Neuron (in vitro differentiated cells): ENCODE measurements around the gene TLCD3B.

ENCODE experiments used
- H2AFZ ChIP-seq: one replicate; pipeline ENCODE4 v1.6.1; 2013; ENCODE audit warnings: low read depth, mild to moderate bottlenecking, inconsistent platforms, low read length, moderate library complexity
- H3K27me3 ChIP-seq: one replicate; pipeline ENCODE4 v1.6.1; 2013; ENCODE audit warnings: low read length; ENCODE audit not compliant: insufficient read depth
- H3K36me3 ChIP-seq: one replicate; pipeline ENCODE4 v1.6.1; 2013; ENCODE audit warnings: low read length; ENCODE audit not compliant: insufficient read depth
- H3K4me1 ChIP-seq: one replicate; pipeline ENCODE4 v1.6.1; 2013; ENCODE audit warnings: low read length; ENCODE audit not compliant: insufficient read depth
- H3K4me3 ChIP-seq: 2 replicates; pipeline ENCODE4 v1.5.1; 2013; ENCODE audit warnings: mild to moderate bottlenecking, low read length, moderate library complexity
- H3K9me3 ChIP-seq: one replicate; pipeline ENCODE4 v1.6.1; 2013; ENCODE audit warnings: low read length

Gene TLCD3B

DNA sequence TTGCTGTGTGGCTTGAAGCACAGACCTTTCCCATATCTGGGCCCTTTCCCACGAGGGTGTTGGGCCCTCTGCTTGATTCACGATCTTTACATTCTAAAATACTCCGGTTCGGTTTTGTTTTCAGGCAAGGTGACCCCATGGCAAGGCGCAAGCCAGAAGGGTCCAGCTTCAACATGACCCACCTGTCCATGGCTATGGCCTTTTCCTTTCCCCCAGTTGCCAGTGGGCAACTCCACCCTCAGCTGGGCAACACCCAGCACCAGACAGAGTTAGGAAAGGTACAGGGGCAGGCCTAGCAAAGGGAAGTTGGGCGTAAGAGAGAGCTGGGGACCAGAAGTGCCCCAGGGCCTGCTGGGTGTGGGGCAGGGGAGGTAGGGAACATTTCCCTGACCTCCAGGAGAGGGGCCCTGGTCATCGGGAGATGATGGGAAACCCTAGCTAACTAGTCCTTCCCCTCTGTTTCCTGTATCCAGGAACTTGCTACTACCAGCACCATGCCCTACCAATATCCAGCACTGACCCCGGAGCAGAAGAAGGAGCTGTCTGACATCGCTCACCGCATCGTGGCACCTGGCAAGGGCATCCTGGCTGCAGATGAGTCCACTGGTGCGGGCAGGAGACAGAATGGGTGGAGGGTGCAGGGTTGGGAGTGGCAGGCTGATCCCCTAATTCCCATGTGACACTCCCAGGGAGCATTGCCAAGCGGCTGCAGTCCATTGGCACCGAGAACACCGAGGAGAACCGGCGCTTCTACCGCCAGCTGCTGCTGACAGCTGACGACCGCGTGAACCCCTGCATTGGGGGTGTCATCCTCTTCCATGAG is 35.9 kb upstream of the TLCD3B start:
- no peaks in the 10 kb centered on the region for H3K9me3 ChIP-seq
- H3K36me3 ChIP-seq = peaks cover 41% of the 10 kb centered on the region
- no peak overlapping the region for H2AFZ ChIP-seq
- no peaks in the 10 kb centered on the region for H3K27me3 ChIP-seq
- H3K4me1 ChIP-seq = peaks cover 24% of the 10 kb centered on the region
- peak overlapping the region; percentile 80 for H3K4me3 ChIP-seq

DNA sequence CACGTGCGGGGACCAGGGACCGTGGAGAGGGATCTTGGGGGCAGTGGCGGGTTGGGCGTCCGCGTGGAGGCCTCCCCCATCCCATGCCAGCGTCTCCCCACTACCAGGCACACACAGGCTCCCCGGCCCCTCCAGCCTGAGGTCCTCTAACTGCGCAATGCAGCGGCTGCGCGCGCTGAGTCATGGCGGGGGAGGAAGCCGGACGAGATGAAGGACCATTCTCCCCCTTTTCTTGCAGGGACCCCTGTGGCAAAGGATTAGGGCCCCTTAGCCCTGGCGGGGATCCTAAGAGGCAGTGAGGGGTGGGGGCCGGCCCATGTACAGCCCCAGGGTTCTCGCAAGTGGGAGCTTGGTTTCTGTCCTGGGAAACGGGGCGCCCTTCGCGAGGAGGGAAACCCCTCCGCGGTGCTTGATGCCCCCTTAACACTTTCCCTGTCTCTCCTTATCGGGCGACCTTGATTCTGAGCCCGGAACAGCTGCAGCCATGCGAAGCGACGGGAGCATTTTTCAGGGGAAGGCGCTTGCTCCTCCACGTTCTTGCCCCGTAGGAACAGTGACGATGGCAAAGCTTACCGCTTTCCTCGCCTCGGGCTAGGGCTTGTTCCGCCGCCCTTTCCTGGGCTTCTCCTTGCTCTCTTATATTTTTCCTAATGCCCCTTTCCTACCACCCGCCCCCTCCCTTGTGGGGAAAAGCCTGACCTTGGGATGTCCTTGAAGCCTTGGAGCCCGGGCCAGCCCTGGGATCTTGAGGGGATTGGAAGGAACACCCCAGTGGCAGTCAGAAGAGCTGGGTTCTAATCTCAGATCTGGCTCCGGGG is 35.1 kb upstream of the TLCD3B start:
- Histone ChIP-seq H3K4me3 (peak overlapping the region; percentile 80), H2AFZ (peak overlapping the region; percentile 6), H3K4me1 (peaks cover 25% of the 10 kb centered on the region), H3K9me3 (no peaks in the 10 kb centered on the region), H3K36me3 (peaks cover 36% of the 10 kb centered on the region), H3K27me3 (no peaks in the 10 kb centered on the region)

- peaks cover 30% of the 10 kb centered on the region for H3K4me1 ChIP-seq
- no peaks in the 10 kb centered on the region for H3K9me3 ChIP-seq
- H3K4me3 ChIP-seq = peak within 1 kb of the TSS; percentile 80
- H3K36me3 ChIP-seq = peaks cover 33% of the 10 kb centered on the region
- no peaks in the 10 kb centered on the region for H3K27me3 ChIP-seq
- peak within 1 kb of the TSS; percentile 65 for H2AFZ ChIP-seq
These were observed 34.3 kb upstream of the TLCD3B start, which contains the start of gene ALDOA for GRCh38 chr16:30065102-30065942. TSS of gene ALDOA (plus strand) at chr16:30065760. CDS start at chr16:30066898, 1,138 bp downstream.

DNA sequence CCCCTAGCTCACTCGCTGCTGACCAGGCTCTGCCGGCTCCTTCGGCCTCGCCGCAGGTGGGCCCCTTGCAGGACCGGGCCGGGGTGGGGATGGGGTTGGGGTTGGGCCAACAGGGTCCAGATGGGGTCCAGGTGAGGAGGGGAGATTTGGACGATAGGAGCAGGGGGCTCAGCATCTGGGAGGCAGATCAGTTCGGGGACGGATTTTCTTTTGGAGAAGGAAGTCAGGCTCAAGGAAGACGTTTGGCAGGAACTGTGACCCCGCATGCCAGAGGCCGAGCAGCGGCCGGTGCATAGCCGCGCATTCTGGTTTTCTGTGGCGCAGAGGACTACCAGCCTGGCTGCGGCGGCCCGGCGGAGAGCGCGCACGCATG is 33.6 kb upstream of the TLCD3B start:
- no peaks in the 10 kb centered on the region for H3K9me3 ChIP-seq

DNA sequence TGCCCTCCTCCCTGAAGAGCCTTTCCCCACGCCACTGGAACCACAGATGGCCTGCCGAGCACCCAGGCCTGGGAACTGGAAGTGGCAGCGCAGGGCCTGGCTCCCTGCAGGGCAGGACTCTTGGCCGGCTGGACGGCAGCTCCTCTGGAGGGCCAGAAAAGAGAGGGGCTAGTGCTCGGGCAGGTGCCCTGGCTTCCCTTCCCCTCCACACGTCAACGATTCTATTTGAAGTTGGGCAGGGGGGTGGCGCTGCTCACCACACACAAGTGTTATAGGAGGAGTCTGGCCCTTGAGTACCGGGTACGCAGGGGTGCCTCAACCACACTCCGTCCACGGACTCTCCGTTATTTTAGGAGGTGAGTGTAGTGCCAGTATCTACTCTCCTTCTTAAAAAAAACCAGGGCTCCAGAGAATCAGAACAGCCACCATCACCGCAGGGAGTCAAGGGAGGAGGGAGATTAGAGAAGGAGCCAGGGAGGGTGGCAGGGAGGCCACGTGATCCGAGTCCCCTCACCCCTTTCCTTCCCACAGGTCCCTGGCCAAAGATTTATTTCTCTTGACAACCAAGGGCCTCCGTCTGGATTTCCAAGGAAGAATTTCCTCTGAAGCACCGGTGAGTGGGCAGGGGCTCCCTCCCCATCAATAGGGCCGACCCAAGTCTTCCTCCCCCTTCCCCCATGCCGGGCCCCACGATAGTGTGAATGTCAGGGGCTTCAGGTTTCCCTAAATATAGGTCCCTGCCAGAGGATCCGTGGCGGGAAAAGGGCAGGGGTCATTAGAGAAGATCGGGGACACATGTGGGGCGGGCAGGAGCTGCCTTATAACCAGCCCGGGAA is 33.0 kb upstream of the TLCD3B start:
- Histone ChIP-seq H3K4me1 (peaks cover 30% of the 10 kb centered on the region), H3K9me3 (no peaks in the 10 kb centered on the region), H3K27me3 (no peaks in the 10 kb centered on the region), H3K36me3 (peaks cover 30% of the 10 kb centered on the region), H2AFZ (no peak overlapping the region), H3K4me3 (peak overlapping the region; percentile 80)

More for the DNA sequence above, 33.6 kb upstream of the TLCD3B start:
- H2AFZ ChIP-seq = peak overlapping the region; percentile 65
- peak overlapping the region; percentile 80 for H3K4me3 ChIP-seq
- no peaks in the 10 kb centered on the region for H3K27me3 ChIP-seq
- H3K36me3 ChIP-seq = peaks cover 33% of the 10 kb centered on the region
- peaks cover 30% of the 10 kb centered on the region for H3K4me1 ChIP-seq

- Histone ChIP-seq H3K36me3 (peaks cover 22% of the 10 kb centered on the region), H3K4me1 (peaks cover 30% of the 10 kb centered on the region), H3K9me3 (no peaks in the 10 kb centered on the region), H2AFZ (no peak overlapping the region), H3K27me3 (no peaks in the 10 kb centered on the region), H3K4me3 (no peak overlapping the region)
These were observed 32.3 kb upstream of the TLCD3B start for GRCh38 chr16:30063278-30063892.

DNA sequence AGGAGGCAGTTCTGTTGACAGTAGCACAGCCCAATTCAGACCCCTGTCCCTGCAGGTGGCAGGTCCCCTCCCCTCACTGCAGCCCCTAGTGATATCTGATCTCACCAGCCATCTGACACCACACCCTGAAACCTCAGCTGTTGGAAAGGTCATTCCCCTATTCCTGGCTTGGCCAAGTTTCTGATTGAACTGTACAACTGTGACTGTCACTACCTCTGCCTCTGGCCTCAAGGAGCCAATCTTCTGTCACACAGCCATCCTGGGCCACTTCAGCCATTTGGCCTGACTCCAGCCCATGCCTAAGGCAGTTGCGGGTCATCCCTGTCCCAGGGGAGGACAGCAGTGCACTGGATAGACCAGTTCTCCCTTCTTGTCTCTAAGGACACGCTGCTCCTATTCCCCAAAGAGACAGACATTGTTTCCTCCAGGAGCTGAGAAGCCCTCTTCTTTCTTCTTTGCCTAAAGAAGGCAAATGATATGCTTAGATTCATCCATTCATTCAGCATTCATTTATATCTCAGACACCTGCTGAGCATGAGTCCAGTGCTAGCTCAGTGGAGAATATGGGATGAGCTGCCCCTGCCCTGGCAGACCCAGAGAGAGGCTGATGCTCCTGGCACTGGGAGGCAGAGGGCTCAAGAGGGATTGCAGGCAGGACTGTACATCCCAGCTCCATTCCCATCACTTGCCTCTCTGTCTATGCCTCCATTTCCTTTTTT is 29.9 kb upstream of the TLCD3B start:
- H3K27me3 ChIP-seq = no peaks in the 10 kb centered on the region
- H3K36me3 ChIP-seq = peaks cover 11% of the 10 kb centered on the region
- H3K4me1 ChIP-seq = peaks cover 19% of the 10 kb centered on the region
- H3K9me3 ChIP-seq = no peaks in the 10 kb centered on the region
- H3K4me3 ChIP-seq = no peak overlapping the region
- no peak overlapping the region for H2AFZ ChIP-seq

DNA sequence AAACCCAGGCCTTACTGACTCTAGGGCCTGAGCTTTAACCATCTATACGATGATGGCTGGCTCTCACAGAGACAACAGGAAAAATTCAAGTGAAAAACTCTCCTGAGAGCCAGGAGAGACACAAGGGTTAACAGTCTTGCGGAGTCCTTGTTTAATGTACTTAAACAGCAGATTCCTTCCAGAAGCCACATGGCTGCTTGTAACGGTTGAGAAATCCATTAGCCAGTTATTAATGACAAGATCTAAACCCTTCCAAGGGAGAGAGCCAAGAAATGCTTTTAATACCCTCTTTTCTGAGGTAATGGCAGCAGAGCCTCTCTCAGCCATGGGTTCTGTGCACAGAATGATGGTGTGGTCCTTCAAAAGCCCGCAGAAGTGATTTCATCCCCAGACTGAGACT is 29.3 kb upstream of the TLCD3B start:
- Histone ChIP-seq H2AFZ (no peak overlapping the region), H3K4me1 (peaks cover 19% of the 10 kb centered on the region), H3K27me3 (no peaks in the 10 kb centered on the region), H3K4me3 (no peak overlapping the region), H3K9me3 (no peaks in the 10 kb centered on the region), H3K36me3 (peaks cover 11% of the 10 kb centered on the region)

- H3K27me3 ChIP-seq = no peaks in the 10 kb centered on the region
- no peak overlapping the region for H2AFZ ChIP-seq
- peaks cover 9% of the 10 kb centered on the region for H3K36me3 ChIP-seq
- H3K4me1 ChIP-seq = peaks cover 8% of the 10 kb centered on the region
- no peaks in the 10 kb centered on the region for H3K9me3 ChIP-seq
- no peak overlapping the region for H3K4me3 ChIP-seq
These were observed 24.0 kb upstream of the TLCD3B start for GRCh38 chr16:30054959-30055553.

DNA sequence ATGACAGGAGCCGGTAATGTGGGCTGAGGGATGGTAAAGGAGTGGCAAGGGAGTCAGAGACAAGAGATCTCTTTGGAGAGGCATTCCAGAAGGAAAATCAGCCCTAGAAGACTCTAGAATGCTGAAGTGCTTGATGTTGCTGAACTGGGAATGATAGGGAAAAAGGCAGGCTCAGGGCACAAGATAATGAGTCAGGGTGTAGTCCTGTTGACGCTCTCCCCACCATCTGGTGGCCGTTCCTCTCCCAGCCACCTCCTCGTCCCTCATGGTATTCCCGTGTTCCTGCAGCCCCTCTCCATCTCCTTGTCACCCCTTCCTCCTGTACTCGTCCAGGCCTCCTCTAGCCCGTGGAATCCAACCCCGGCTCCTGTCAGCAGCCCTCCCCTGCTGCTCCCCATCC is 23.4 kb upstream of the TLCD3B start:
- Histone ChIP-seq H3K27me3 (no peaks in the 10 kb centered on the region), H3K4me1 (peaks cover 8% of the 10 kb centered on the region), H3K36me3 (peaks cover 3% of the 10 kb centered on the region), H3K9me3 (no peaks in the 10 kb centered on the region), H3K4me3 (no peak overlapping the region), H2AFZ (no peak overlapping the region)

DNA sequence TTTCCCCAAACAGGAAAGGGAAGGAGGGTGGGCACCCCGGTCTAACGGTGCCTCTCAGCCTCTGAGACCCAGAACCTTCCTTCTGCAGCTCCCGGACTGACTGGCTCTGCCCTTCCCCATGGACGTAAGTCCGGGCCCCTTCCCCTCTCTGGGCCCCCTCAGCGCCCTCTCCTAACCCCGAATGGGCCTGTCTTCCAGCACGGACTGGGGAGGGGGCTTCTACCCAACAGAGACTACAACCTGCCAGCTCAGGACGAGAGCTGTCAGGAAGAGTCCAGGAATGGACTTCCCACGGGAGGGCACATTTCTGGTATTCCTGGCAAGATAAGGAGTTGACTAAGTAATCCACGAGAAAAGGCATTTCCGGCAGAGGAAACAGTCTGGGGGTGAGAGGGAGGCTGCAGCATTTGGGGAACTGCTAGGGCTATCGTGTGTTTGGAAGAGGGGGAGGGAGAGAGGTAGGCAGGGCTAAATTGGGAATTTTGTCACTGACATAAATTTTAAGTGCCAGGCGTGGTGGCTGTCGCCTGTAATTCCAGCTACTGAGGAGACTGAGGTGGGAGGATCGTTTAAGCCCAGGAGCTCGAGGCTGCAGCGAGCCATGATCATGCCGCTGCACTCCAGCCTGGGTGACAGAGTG is 22.4 kb upstream of the TLCD3B start:
- Histone ChIP-seq H3K4me3 (peak overlapping the region; percentile 60), H3K9me3 (no peaks in the 10 kb centered on the region), H3K36me3 (peaks cover 2% of the 10 kb centered on the region), H2AFZ (peak overlapping the region; percentile 75), H3K27me3 (no peaks in the 10 kb centered on the region), H3K4me1 (peaks cover 8% of the 10 kb centered on the region)
